HEK293T (cell line): ENCODE results near the gene INPP5A.

Experiments
- CTCF ChIA-PET: fragments of 350-600 bp; formaldehyde crosslinking; extraction: SDS; loops from one replicate; lab custom pipeline; 2021; ENCODE audit warnings: antibody characterized with exemption, inconsistent platforms; lab: Yijun Ruan, JAX
- POLR2A ChIA-PET: fragments of 350-600 bp; formaldehyde crosslinking; extraction: SDS; loops from one replicate; lab custom pipeline; 2020; ENCODE audit warnings: antibody characterized with exemption, inconsistent platforms; lab: Yijun Ruan, JAX
- DNase-seq: peaks from one replicate; pipeline ENCODE4 v3.0.0; 2012; ENCODE audit warnings: mixed read lengths; ENCODE audit errors: extremely low spot score
- ARNT ChIP-seq: fragments of 450-650 bp; IDR thresholded peaks from 2 replicates; pipeline ENCODE4 v1.6.1; 2017; ENCODE audit warnings: mild to moderate bottlenecking
- BHLHE40 ChIP-seq: fragments of 450-650 bp; IDR thresholded peaks from 2 replicates; pipeline ENCODE4 v1.6.1; 2016; ENCODE audit warnings: mild to moderate bottlenecking, moderate library complexity, borderline replicate concordance
- CTBP1 ChIP-seq: fragments of 450-650 bp; IDR thresholded peaks from 2 replicates; pipeline ENCODE4 v1.6.1; 2016; ENCODE audit warnings: borderline replicate concordance
- ELF4 ChIP-seq: fragments of 450-650 bp; IDR thresholded peaks from 2 replicates; pipeline ENCODE4 v1.6.1; 2017; ENCODE audit warnings: antibody characterized with exemption
- FOXA1 ChIP-seq: fragments of 450-650 bp; IDR thresholded peaks from 2 replicates; pipeline ENCODE4 v1.6.1; 2016; ENCODE audit warnings: mild to moderate bottlenecking
- FOXK2 ChIP-seq: fragments of 450-650 bp; IDR thresholded peaks from 2 replicates; pipeline ENCODE4 v1.6.1; 2016; ENCODE audit warnings: mild to moderate bottlenecking
- FOXM1 ChIP-seq: fragments of 450-650 bp; IDR thresholded peaks from 2 replicates; pipeline ENCODE4 v1.6.1; 2017; ENCODE audit warnings: mild to moderate bottlenecking, borderline replicate concordance
- HDGF ChIP-seq: fragments of 450-650 bp; IDR thresholded peaks from 2 replicates; pipeline ENCODE4 v1.6.1; 2017; ENCODE audit warnings: antibody characterized with exemption, borderline replicate concordance
- L3MBTL2 ChIP-seq: fragments of 450-650 bp; conservative IDR thresholded peaks from 2 replicates; pipeline ENCODE4 v1.6.1; 2016; ENCODE audit warnings: mild to moderate bottlenecking
- LEF1 ChIP-seq: fragments of 450-650 bp; IDR thresholded peaks from 2 replicates; pipeline ENCODE4 v1.6.1; 2017; ENCODE audit warnings: mild to moderate bottlenecking, borderline replicate concordance
- NFRKB ChIP-seq: fragments of 450-650 bp; IDR thresholded peaks from 2 replicates; pipeline ENCODE4 v1.6.1; 2016; ENCODE audit warnings: mild to moderate bottlenecking, moderate library complexity
- SP1 ChIP-seq: fragments of 450-650 bp; IDR thresholded peaks from 2 replicates; pipeline ENCODE4 v1.6.1; 2017
- SUZ12 ChIP-seq: fragments of 450-650 bp; IDR thresholded peaks from 2 replicates; pipeline ENCODE4 v1.6.1; 2016; ENCODE audit warnings: mild to moderate bottlenecking
- TARDBP ChIP-seq: fragments of 450-650 bp; IDR thresholded peaks from 2 replicates; pipeline ENCODE4 v1.6.1; 2016
- ZNF384 ChIP-seq: fragments of 450-650 bp; IDR thresholded peaks from 2 replicates; pipeline ENCODE4 v1.6.1; 2016
- TF ChIP-seq, protein P1 (sequence below): fragments of 450-650 bp; IDR thresholded peaks from 2 replicates; pipeline ENCODE4 v1.6.1; 2016

The INPP5A gene

DNA sequence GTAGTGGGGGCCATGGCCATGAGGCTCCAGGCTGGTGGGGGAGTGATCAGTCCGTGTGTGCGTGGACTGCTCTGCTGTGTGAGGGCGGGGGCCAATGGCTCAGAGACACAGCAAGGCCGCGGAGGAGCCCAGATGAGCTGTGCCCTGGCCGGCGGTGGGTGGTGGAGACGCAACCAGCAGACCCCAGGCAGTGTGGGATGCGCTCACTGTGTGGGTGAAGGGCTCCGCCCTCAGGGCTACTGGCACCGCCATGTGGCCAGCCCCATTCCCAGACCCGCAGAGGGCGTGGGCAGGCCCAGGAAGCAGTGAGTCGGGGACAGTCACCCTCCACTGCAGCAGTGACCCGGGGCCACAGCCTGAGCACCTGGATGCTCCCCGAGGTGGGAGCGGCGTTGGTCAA lies 239.2 kb downstream of the INPP5A start:
- CTCF ChIA-PET: no interaction called here
- POLR2A ChIA-PET: no interaction called here

DNA sequence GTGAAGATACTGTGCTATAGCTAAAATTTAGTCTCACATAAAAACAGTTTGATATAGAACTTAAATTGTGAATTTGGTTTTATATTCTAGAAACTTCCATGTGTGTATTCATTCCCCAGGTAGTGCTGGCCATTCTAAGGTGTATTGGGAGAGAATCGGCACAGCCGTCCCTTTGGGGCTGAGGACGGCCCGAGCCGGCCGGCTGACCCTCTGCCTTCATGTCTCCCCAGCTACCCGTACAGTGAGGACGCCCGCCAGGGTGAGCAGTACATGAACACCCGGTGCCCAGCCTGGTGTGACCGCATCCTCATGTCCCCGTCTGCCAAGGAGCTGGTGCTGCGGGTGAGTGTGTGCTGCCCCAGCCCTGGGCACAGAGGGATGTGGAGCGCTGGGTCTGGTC lies 239.9 kb downstream of the INPP5A start:
- no peak for DNase-seq
- TF ChIP-seq, protein P1, sequence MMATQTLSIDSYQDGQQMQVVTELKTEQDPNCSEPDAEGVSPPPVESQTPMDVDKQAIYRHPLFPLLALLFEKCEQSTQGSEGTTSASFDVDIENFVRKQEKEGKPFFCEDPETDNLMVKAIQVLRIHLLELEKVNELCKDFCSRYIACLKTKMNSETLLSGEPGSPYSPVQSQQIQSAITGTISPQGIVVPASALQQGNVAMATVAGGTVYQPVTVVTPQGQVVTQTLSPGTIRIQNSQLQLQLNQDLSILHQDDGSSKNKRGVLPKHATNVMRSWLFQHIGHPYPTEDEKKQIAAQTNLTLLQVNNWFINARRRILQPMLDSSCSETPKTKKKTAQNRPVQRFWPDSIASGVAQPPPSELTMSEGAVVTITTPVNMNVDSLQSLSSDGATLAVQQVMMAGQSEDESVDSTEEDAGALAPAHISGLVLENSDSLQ: no peak
- TF ChIP-seq TARDBP (no peak), ARNT (no peak), SUZ12 (no peak), ZNF384 (no peak), HDGF (no peak), SP1 (no peak), FOXK2 (no peak), NFRKB (no peak), CTBP1 (no peak), ELF4 (no peak)
- POLR2A ChIA-PET: no interaction called here
- CTCF ChIA-PET: no interaction called here

More for the DNA sequence above, 239.2 kb downstream of the INPP5A start:
- TF ChIP-seq FOXK2 (no peak), ARNT (no peak), TARDBP (no peak), CTBP1 (no peak), SP1 (no peak), NFRKB (no peak), BHLHE40 (no peak), FOXM1 (no peak), LEF1 (no peak), FOXA1 (no peak), HDGF (no peak), ELF4 (no peak), ZNF384 (no peak), L3MBTL2 (no peak), SUZ12 (no peak)
- TF ChIP-seq, protein P1: no peak
- DNase-seq: no peak

DNA sequence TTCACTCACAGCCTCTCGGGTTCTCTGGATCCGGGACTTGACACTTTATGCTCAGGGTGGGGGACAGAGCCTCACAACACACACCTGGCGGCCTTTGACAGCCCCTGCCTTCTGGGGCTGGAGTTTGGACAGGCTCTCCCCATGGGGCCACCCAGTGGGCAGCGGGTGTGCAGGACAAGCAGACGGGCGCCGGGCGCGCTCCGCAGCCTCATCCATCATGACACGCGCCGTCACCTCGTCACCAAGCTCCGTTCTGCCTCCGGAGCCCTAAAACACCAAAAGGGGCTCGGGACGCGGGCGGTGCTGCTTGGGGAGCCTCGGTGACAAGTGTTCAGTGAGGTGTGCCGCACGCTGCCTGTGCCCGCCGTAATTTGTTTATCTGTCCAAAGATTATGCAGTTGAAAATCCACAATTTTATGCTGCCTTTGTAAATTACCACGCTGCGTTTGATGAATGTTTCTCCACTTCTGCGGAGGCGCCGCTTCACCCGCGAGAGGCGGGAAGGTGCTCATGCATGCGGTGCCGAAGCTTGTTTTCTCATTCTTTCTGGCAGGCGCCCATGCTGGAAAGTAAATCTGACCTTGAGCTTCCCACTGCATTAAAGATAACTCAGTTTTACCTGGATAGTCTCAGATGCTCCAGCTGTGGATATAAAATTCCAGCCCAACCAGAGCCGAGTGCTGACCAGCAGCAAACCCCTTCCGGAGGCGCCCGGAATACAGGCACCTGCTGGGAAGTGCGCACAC lies 242.1 kb downstream of the INPP5A start:
- ChIA-PET POLR2A (no interaction called here), CTCF (no interaction called here)
- DNase-seq: no peak
- no peak for TF ChIP-seq HDGF

DNA sequence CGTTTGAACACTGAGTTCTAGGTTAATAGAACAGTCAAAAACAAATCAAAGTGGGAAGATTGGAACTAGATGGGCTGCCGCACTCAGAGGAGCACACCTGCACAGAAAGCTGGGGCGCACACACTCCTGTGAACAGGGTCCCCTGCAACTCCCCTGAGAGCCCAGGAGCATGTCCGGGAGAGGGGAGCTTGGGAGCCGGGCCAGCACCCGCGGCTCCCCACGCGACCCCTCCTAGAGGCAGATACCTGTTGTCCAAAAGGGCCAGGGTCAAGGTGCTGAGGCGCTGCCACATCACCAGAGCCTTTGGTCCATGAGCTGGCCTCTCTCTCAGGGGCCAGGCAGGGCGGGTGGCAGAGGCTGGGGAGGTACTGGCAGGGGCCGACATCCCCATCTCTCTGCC lies 242.8 kb downstream of the INPP5A start:
- ChIA-PET POLR2A (no interaction called here), CTCF (no interaction called here)
- no peak for DNase-seq
- no peak for TF ChIP-seq HDGF
- TF ChIP-seq ELF4: no peak
- TF ChIP-seq TARDBP: no peak
- no peak for TF ChIP-seq FOXA1
- no peak for TF ChIP-seq BHLHE40
- TF ChIP-seq LEF1: no peak

DNA sequence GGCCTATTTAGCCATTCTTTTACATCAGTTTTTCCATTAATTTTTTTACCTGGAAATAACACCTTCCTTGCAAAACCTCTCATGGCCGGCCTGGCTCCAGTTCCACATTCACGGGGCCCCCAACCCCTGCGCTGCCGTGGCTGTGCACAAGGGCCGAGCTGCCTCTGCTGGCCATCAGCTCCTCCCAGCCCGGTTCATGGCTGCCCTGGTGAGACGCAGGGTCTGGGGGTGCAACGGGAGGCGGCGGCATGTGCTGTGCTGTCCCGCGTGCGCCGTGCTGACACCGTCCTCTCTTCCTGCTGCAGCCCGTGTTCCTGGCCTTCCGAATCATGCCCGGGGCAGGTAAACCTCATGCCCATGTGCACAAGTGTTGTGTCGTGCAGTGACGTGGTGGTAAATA lies 244.0 kb downstream of the INPP5A start:
- DNase-seq: no peak
- ChIA-PET CTCF (no interaction called here), POLR2A (no interaction called here)
- no peak for TF ChIP-seq FOXA1
- no peak for TF ChIP-seq SP1
- TF ChIP-seq ELF4: no peak
- TF ChIP-seq TARDBP: no peak
- no peak for TF ChIP-seq ZNF384
- no peak for TF ChIP-seq CTBP1
- TF ChIP-seq L3MBTL2: no peak
- TF ChIP-seq, protein P1: no peak
- no peak for TF ChIP-seq FOXM1

DNA sequence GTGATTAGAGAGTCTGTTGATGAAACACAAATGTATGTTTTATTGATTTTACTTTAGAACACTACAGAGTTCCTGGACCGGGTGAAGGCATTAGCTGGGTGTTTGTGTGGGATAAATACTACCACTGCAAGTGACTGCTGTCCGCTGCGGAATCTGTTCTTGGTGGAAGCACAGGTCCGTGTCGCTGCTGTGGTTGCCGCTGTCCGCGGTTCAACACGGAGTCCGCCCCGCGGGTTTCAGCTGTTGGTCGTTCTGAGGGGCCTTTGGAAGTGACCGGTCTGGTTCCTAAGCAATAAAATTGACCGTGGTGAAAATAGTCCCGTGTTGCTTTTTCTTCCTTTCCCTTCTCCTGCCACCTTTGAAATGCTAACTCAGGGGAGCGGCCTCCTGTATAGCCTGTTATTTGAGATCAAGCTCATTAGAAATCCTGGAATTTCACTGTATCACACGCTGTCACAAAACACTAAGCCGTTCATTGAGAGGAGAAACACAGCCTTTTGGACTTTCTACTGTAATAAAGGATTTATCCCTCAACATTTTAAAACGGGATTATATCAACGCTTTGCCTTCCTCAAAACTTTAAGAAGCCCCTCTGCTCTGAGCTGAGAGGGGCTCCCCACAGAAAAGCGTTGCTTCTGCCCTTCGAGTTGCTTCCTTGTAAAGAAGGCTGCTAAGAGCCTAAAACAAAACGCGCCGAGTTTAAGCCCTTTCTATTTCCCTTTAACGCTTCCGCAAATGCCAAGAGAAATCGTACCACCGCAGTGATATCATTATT lies 245.8 kb downstream of the INPP5A start:
- DNase-seq: no peak
- POLR2A ChIA-PET: interaction anchor here (0.7 kb wide), 1 partner anchor 448 kb away, joined by 3 read pairs; no protein-coding TSS in a partner anchor
- no peak for TF ChIP-seq FOXK2
- no peak for TF ChIP-seq LEF1
- no peak for TF ChIP-seq CTBP1
- CTCF ChIA-PET: no interaction called here
